Measurements from ENCODE around the gene CYP2A6.
"Not testable (repeated sequence)": the region's sequence is repeated elsewhere in the genome, so short reads cannot be mapped to it uniquely, and the experiment has no call there.

CYP2A6 gene

GRCh38 chr19:40843653-40844052 is 6.6 kb downstream of the CYP2A6 start:
- not testable (repeated sequence) for DNase-seq

GRCh38 chr19:40842997-40843652 is 7.1 kb downstream of the CYP2A6 start:
- DNase-seq: not testable (repeated sequence)

- DNase-seq: not testable (repeated sequence)
Observed at GRCh38 chr19:40842012-40842411, 8.2 kb downstream of the CYP2A6 start.

GRCh38 chr19:40838477-40838876 is 11.8 kb downstream of the CYP2A6 start:
- DNase-seq: not testable (repeated sequence)

GRCh38 chr19:40836754-40837429 is 13.4 kb downstream of the CYP2A6 start:
- DNase-seq: no peak

GRCh38 chr19:40833728-40834533 is 16.3 kb downstream of the CYP2A6 start:
- DNase-seq: not testable (repeated sequence)

GRCh38 chr19:40832431-40832790 is 17.8 kb downstream of the CYP2A6 start:
- DNase-seq: not testable (repeated sequence)

GRCh38 chr19:40831502-40832430 is 18.5 kb downstream of the CYP2A6 start:
- DNase-seq: no peak

GRCh38 chr19:40830741-40831140 is 19.5 kb downstream of the CYP2A6 start:
- DNase-seq: not testable (repeated sequence)

- no peak for DNase-seq
Observed at GRCh38 chr19:40829205-40829604, 21.0 kb downstream of the CYP2A6 start.

- DNase-seq: no peak
Observed at GRCh38 chr19:40827386-40828247, 22.6 kb downstream of the CYP2A6 start.

- not testable (repeated sequence) for DNase-seq
Observed at GRCh38 chr19:40826699-40827385, 23.4 kb downstream of the CYP2A6 start.

- not testable (repeated sequence) for DNase-seq
Observed at GRCh38 chr19:40826312-40826698, 23.9 kb downstream of the CYP2A6 start.

- not testable (repeated sequence) for DNase-seq
Observed at GRCh38 chr19:40825460-40826095, 24.7 kb downstream of the CYP2A6 start.

- not testable (repeated sequence) for DNase-seq
Observed at GRCh38 chr19:40824916-40825315, 25.3 kb downstream of the CYP2A6 start.

GRCh38 chr19:40822704-40823553 is 27.3 kb downstream of the CYP2A6 start:
- DNase-seq: not testable (repeated sequence)

- no peak for DNase-seq
Observed at GRCh38 chr19:40822161-40822560, 28.1 kb downstream of the CYP2A6 start.

- peak in 1 of 2 experiments; percentile 33 for DNase-seq
Observed at GRCh38 chr19:40819479-40820234, 30.6 kb downstream of the CYP2A6 start.
